GM12875 (cell line): ENCODE data around the gene SMYD1.

Experiments used
- H3K4me3 ChIP-seq: one replicate; pipeline ENCODE4 v1.5.1; 2011; ENCODE audit warnings: low read depth, low read length, control low read depth
- TF ChIP-seq, protein P1 (sequence below): IDR thresholded peaks from 2 replicates; pipeline ENCODE4 v1.5.1; 2011; ENCODE audit warnings: low read depth, mild to moderate bottlenecking, control low read depth, inconsistent platforms, low read length, moderate library complexity, borderline replicate concordance; ENCODE audit not compliant: insufficient read depth

SMYD1 gene

DNA sequence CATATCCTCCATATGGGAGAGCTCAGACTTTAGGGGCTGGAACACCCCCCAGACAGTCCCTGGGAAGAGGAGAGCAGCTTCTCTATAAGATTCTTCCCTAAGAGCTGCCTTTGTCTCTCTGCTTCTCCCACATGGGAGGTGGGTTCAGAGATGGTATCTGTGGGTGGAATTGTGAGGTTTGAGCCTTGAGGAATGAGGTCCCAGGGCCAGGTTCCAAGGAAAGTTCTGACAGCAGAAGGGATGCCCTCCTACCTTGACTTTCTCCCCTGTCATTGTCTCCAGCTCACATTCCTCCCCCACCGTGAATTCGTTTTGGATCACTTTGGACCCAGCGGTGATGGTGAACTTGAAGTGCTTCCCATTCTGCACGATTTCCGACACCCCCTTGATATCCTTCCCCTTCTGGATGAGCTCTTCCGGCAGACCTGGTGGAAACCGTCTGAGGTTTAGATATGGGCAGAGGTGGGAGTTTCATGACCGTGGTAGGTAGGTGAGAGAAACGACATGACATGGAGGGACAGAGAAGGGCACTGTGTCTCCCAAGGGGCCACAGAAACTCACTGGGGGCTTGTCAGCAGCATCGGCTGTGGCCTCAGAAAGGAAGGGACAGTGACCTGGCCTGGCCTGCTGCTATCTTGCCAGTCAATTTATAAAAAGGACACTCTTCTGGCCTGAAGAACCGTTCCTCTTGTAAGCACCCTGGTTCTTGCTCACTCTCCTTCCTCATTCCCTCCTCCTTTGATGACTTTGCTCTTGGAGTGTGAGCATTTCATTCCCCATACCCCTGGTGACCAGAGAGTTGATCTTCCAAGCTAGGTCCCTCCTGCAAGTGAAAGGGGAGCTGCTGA lies 58.5 kb downstream of the SMYD1 start:
- TF ChIP-seq, protein P1, sequence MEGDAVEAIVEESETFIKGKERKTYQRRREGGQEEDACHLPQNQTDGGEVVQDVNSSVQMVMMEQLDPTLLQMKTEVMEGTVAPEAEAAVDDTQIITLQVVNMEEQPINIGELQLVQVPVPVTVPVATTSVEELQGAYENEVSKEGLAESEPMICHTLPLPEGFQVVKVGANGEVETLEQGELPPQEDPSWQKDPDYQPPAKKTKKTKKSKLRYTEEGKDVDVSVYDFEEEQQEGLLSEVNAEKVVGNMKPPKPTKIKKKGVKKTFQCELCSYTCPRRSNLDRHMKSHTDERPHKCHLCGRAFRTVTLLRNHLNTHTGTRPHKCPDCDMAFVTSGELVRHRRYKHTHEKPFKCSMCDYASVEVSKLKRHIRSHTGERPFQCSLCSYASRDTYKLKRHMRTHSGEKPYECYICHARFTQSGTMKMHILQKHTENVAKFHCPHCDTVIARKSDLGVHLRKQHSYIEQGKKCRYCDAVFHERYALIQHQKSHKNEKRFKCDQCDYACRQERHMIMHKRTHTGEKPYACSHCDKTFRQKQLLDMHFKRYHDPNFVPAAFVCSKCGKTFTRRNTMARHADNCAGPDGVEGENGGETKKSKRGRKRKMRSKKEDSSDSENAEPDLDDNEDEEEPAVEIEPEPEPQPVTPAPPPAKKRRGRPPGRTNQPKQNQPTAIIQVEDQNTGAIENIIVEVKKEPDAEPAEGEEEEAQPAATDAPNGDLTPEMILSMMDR, result no peak
- no peak overlapping the region for H3K4me3 ChIP-seq

DNA sequence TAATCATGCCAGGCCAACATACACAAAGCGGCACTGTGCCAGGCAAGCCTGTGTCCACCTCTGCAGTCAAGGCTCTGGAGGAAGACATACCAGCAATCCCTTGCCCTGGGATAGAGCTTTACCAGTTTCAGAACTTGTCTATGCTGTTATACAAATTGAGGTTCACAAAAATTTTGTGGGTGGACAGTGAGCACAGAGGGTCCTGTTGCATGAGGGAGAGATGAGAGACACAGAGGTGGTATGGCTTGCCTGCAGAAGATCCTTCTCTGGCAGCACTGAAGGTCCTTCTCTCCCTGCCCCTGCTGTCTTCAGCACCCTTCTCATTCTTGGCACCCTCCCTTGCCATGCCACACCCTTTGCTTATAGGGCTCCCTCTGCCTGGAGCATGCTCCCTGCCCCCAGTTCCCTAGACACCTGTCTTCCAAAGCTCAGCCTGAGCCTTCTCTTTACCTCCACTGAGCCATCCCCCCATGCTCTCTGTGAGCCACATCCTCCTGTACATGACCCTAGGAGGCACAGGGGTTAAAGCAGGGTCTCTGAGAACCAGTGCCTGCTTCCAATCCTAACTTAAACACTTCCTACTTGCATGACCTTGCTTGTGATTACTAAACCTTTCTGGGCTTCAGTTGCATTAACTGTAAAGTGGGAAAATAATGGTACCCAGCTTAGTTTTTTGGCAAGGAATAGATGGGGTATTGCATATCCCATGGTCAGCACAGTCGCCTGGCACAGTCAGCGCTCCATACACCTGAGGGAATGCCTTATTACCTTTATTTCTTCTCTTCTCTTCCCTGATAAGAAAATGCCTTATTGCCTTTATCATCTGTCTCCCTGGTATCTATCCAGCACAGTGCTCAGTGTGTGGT lies 59.4 kb downstream of the SMYD1 start:
- H3K4me3 ChIP-seq, result no peak overlapping the region
- TF ChIP-seq, protein P1, result no peak

- no peak overlapping the region for H3K4me3 ChIP-seq
- TF ChIP-seq, protein P1, result no peak
Observed at GRCh38 chr2:88127638-88127887, 59.9 kb downstream of the SMYD1 start.

GRCh38 chr2:88127888-88128653 lies 60.4 kb downstream of the SMYD1 start, which contains the start of gene FABP1:
Gene FABP1, minus strand, starts transcription at chr2:88128062. Its CDS starts 45 bp downstream, at chr2:88128017.
- no peak within 1 kb of the TSS for H3K4me3 ChIP-seq
- TF ChIP-seq, protein P1, result no peak

DNA sequence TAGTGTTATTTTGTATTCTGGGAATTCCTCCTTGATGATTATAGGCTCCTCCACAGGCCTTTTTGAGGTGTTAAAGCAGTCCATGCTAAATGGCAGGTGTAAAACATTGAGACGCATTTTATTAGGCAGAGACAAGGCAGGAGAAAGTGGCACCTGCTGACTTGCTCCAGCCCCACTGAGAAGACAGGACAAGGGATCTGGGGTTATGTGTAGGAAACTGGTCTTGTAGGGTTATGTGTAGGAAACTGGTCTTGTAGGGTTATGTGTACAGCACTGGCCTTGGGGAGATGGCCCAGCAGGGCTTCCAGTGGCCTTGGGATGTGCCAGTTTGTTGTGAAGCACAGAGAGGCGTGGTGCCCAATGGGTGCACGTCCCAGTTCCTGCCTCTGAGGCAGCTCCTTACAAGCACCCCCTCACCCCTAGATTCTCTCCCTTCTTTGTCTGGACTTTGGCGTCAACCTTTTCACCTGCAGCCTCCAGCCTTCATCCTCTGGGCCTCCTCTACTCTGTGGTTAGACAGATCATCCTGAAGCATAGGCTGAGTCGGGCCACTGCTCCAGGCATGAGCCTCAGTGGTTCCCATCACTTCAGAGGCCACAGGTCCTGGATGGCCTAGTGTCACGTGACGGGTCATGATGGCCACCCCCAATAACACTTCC lies 61.2 kb downstream of the SMYD1 start:
- TF ChIP-seq, protein P1, result no peak
- H3K4me3 ChIP-seq, result no peak overlapping the region

GRCh38 chr2:88129313-88129959 lies 61.8 kb downstream of the SMYD1 start:
- TF ChIP-seq, protein P1, result no peak
- no peak overlapping the region for H3K4me3 ChIP-seq
